Lower lobe of right lung (tissue), 2 donors: Measurements from ENCODE around the gene MBOAT1. TPM values are rescaled to one million over a fixed set of nuclear protein-coding genes. Genes with fewer than 3 reads are reported as not detected.
"Not testable (repeated sequence)": the region's sequence is repeated elsewhere in the genome, so short reads cannot be mapped to it uniquely, and the experiment has no call there.

Experiments used
- ATAC-seq, 2 donors: fragments of 200-7000 bp; cut with Tn5 transposase; one replicate each; pipeline ENCODE4 v1.9.1; 2020 to 2022; ENCODE audit warnings: mild to moderate bottlenecking in 2 of 2, moderate library complexity in 2 of 2
- DNase-seq: peaks from one replicate; pipeline ENCODE4 v3.0.0-alpha.2; 2020
- H3K27ac ChIP-seq: fragments of 200-600 bp; one replicate; pipeline ENCODE4 v1.8.0; 2022
- H3K27me3 ChIP-seq: fragments of 200-600 bp; one replicate; pipeline ENCODE4 v1.8.0; 2022; ENCODE audit warnings: low read depth
- H3K36me3 ChIP-seq: fragments of 200-600 bp; one replicate; pipeline ENCODE4 v1.8.0; 2022; ENCODE audit warnings: mild to moderate bottlenecking
- H3K4me1 ChIP-seq: fragments of 200-600 bp; one replicate; pipeline ENCODE4 v1.8.0; 2022
- H3K4me3 ChIP-seq: fragments of 200-600 bp; one replicate; pipeline ENCODE4 v1.8.0; 2022; ENCODE audit warnings: mild to moderate bottlenecking
- H3K9me3 ChIP-seq: fragments of 200-600 bp; one replicate; pipeline ENCODE4 v1.8.0; 2022
- CTCF ChIP-seq: fragments of 200-600 bp; IDR thresholded peaks from one replicate; pipeline ENCODE4 v1.8.0; 2022; ENCODE audit warnings: antibody characterized with exemption, mild to moderate bottlenecking
- intact Hi-C: fragments of 100-400 bp; cut with DNase I; formaldehyde crosslinking; loops from one replicate; pipeline ENCODE4 v1.11.0; 2022
- total RNA-seq: library from RNA; stranded (reverse); fragmentation: NEBNext Ultra II Directional; extraction: Animal tissue kit (Norgen Biotek cat#: 25700); gene quantifications from one replicate; pipeline ENCODE4 v1.2.1, GENCODE V29; 2021
- donor health status: DM: no; HTN: yes; CAD: no; lungs with severe emphysema.

The MBOAT1 gene
- total RNA-seq, 1 donor from 2014 or later, result 13.1 TPM

- no peak for TF ChIP-seq CTCF
- peak; percentile 76 for DNase-seq
- Histone ChIP-seq H3K27ac (no peak overlapping the region), H3K4me1 (no peaks in the 10 kb centered on the region), H3K27me3 (no peaks in the 10 kb centered on the region), H3K9me3 (no peaks in the 10 kb centered on the region), H3K4me3 (no peak overlapping the region), H3K36me3 (no peaks in the 10 kb centered on the region)
- peak; percentile 76 to 82 for ATAC-seq
- intact Hi-C loops, result no loop called here
Measured at GRCh38 chr6:20182926-20183521, 29.2 kb downstream of the MBOAT1 start.

DNA sequence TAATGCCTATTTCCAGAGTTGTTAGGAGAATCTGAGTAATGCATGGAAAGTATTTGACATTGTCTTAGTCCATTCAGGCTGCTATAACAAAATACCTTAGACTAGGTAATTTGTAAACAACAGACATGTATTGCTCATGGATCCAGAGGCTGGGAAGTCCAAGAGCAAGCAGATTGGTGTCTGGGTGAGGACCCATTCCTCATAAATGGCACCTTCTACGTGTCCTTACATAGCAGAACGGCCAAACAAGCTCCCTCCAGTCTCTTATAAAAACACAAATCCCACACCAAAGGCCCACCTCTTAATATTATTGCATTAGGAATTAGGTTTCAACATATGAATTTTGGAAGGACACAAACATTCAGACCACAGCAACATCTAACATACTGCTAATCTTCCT lies 30.2 kb downstream of the MBOAT1 start:
- H3K36me3 ChIP-seq, result no peaks in the 10 kb centered on the region
- H3K4me1 ChIP-seq, result no peaks in the 10 kb centered on the region
- DNase-seq, result no peak
- H3K9me3 ChIP-seq, result no peaks in the 10 kb centered on the region
- intact Hi-C loops, result no loop called here
- TF ChIP-seq CTCF, result no peak
- H3K27ac ChIP-seq, result no peak overlapping the region
- ATAC-seq, result no peak
- no peak overlapping the region for H3K4me3 ChIP-seq
- H3K27me3 ChIP-seq, result no peaks in the 10 kb centered on the region

GRCh38 chr6:20180935-20181334 lies 31.3 kb downstream of the MBOAT1 start:
- no peaks in the 10 kb centered on the region for H3K4me1 ChIP-seq
- no peaks in the 10 kb centered on the region for H3K36me3 ChIP-seq
- no peaks in the 10 kb centered on the region for H3K27me3 ChIP-seq
- no peak for TF ChIP-seq CTCF
- H3K4me3 ChIP-seq, result no peak overlapping the region
- intact Hi-C loops, result no loop called here
- H3K9me3 ChIP-seq, result no peaks in the 10 kb centered on the region
- no peak for DNase-seq
- no peak overlapping the region for H3K27ac ChIP-seq
- no peak for ATAC-seq

- ATAC-seq, intact Hi-C loops: not testable (repeated sequence)
Measured at GRCh38 chr6:20179287-20180045, 32.8 kb downstream of the MBOAT1 start.

DNA sequence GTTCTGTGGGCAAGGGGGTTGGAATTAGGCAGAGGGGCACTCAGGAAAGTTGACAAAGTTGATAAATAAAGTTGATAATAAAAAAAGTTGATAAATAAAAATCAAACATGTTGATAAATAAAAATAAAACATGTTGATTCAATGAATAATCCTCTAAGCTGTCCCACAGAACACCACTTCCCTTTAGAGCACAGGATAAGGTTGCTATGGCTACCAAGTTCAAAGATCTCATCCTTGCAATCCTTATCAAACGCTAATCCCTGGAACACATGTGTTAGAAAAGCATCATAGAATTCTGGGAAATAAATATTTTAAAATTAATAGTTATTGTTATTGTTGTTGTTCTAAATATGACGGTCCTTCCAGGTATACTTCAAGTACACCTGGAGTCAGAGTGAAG lies 33.9 kb downstream of the MBOAT1 start:
- intact Hi-C loops, result no loop called here
- H3K36me3 ChIP-seq, result no peaks in the 10 kb centered on the region

More at GRCh38 chr6:20179287-20180045, 32.8 kb downstream of the MBOAT1 start:
- H3K27ac ChIP-seq, H3K27me3 ChIP-seq, H3K36me3 ChIP-seq, DNase-seq, H3K4me1 ChIP-seq, H3K9me3 ChIP-seq, H3K4me3 ChIP-seq: not testable (repeated sequence)

More for the DNA sequence above, 33.9 kb downstream of the MBOAT1 start:
- no peaks in the 10 kb centered on the region for H3K4me1 ChIP-seq
- H3K27ac ChIP-seq, result no peak overlapping the region
- DNase-seq (no peak), ATAC-seq (no peak)
- no peaks in the 10 kb centered on the region for H3K27me3 ChIP-seq
- no peak for TF ChIP-seq CTCF
- no peaks in the 10 kb centered on the region for H3K9me3 ChIP-seq
- no peak overlapping the region for H3K4me3 ChIP-seq
